GM18526 (cell line): ENCODE measurements around the gene MST1.

Experiments
- POLR2A ChIP-seq: IDR thresholded peaks from 3 replicates; pipeline ENCODE4 v1.6.1; 2011; ENCODE audit not compliant: insufficient read length; ENCODE audit errors: extremely low read depth

Gene MST1

DNA sequence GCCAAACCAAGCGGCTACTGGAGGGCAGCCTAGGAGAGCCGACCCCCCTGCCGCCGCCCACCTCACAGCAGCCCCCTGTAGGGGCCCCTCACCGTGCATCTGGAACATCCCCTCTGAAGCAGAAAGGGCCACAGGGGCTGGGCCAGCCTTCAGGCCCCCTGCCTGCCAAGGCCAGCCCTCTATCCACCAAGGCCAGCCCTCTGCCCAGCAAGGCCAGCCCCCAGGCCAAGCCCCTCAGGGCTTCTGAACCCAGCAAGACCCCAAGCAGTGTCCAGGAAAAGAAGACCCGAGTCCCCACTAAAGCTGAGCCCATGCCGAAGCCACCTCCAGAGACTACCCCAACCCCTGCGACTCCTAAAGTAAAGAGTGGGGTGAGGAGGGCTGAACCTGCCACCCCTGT lies 38.6 kb downstream of the MST1 start:
- no peak for TF ChIP-seq POLR2A

DNA sequence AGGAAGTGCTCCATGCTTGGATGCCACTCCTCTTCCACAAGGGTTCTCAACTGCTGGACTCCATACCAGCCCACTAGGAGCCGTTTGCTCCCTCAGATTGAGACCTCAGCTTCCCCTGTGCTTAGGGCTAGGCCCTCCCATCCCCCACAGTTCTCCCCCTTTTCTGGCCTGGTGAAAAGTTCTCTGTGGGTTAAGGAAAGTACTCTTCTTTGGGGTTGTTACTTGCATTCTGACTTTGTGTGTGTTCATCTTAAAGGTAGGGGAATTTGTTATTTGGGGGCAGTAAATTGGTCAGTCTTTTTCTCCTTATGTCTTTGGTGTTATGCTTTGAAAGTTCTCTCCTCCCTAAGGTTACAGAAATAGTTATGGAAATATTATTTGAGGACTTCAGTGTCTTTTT lies 39.1 kb downstream of the MST1 start:
- TF ChIP-seq POLR2A: no peak

DNA sequence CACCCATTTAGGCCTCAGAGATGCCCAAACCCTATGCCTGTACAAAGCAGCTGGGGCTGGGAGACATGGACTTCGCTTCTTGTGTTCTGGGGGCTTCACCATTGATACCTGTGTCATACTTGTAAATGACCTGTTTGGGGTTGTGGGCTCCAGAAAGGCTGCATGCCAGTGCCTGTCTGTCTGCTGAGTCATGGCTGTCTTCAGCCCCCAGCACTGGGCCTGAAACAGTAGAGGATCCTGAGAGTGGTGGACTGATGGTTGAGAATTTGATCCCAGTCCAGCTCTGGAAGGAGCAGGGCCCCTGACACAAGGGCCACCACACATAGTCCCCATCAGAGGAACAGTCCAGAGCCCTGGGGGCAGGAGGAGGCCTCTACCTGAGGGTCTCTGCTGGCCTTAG lies 39.7 kb downstream of the MST1 start:
- TF ChIP-seq POLR2A: no peak

DNA sequence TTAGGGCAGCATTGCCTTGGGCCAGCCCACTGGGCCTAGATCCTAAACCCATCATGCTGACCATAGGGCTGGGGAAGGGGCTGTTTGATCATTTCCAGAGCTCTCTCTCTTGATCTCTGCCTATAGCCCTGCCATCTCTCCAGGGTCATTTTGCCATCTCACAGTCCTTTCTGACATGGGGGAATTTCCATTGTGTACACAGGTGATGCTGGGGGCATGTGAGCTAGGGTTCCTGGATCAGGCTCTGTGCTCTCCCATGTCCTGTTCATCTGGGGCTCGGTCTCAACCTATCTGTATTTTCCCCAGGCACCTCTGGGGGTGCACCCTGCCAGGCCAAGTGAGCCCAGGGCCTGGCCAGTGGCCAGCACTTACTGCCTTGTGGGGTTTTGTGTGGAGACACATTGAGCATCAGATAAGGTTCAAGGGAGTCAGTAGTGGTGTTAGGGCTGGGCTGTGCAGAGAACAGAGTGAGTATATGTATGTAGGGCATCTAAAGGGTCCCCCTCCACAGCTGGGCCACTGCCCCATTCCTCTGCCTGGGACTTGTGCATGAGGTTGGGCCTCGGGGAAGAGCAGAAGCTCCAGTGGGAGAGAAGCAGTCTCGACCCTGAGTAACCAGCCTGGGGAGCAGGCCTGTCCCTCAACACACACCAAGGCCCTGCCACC lies 40.8 kb downstream of the MST1 start:
- TF ChIP-seq POLR2A: no peak

DNA sequence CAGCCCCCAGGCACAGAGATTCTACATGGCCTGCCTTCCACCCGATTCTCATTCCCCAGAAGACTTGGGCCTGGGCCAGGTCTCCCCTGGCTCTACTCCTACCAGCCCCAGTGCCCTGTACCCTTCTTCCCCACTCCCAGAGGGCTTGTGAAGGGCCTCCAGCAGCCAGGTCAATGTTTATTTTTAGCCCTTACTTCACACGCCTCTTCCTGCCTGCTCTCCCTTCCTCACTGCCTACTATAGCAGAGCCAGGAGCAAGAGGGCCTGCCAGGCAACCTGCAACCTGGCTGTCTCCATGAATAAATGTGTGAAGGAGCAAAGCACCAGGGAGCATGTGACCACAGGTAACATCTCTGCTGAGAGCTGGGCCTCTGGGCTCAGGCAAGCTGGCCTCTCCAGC lies 41.5 kb downstream of the MST1 start:
- no peak for TF ChIP-seq POLR2A

DNA sequence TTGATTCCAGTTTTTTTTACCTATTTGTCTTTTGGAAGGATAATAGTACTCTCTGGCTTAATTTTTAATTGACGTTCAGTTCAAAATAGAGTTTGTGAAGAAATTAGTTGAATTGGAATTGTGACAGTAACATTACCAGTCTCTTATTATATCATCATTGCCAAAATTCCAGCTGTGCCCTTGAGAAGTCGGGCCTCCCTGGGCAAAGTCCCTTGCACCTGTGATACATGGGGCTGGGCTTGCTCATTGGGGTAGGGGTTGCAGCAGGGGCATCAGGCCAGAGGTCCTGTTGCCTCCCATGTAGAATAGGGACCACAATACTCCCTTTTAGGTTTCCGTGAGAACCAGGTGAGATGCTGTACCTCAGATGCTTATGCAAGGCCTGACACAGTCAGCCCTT lies 43.0 kb downstream of the MST1 start:
- TF ChIP-seq POLR2A: no peak

DNA sequence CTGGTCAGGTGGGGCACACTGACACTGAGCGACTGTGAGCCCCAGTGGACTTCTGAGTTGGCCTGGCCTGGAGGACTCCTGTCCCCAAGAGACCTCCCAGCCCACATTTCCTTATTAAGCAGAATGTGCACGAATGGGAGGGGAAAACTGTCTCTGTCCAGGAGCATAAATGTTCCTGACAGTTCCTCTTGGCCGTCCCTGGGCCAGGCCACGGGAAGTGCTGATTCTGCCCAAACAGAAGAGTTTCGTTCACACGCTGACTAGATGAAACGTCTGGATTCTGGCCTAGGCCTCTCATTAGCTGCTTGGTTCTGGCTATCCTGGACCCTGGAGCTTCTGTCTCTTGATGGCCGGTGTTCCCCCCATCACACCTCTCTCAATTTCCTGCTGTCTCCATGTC lies 44.6 kb downstream of the MST1 start:
- no peak for TF ChIP-seq POLR2A

DNA sequence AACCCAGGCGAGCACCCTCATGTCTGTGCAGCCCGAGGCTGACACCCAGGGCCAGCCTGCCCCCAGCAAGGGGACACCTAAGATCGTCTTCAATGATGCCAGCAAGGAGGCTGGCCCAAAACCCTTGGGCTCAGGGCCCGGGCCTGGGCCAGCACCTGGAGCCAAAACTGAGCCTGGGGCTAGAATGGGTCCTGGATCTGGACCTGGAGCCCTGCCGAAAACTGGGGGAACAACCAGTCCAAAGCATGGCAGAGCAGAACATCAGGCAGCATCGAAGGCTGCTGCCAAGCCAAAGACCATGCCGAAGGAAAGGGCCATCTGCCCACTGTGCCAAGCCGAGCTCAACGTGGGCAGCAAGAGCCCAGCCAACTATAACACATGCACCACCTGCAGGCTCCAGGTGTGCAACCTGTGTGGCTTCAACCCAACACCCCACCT lies 46.5 kb downstream of the MST1 start:
- no peak for TF ChIP-seq POLR2A

DNA sequence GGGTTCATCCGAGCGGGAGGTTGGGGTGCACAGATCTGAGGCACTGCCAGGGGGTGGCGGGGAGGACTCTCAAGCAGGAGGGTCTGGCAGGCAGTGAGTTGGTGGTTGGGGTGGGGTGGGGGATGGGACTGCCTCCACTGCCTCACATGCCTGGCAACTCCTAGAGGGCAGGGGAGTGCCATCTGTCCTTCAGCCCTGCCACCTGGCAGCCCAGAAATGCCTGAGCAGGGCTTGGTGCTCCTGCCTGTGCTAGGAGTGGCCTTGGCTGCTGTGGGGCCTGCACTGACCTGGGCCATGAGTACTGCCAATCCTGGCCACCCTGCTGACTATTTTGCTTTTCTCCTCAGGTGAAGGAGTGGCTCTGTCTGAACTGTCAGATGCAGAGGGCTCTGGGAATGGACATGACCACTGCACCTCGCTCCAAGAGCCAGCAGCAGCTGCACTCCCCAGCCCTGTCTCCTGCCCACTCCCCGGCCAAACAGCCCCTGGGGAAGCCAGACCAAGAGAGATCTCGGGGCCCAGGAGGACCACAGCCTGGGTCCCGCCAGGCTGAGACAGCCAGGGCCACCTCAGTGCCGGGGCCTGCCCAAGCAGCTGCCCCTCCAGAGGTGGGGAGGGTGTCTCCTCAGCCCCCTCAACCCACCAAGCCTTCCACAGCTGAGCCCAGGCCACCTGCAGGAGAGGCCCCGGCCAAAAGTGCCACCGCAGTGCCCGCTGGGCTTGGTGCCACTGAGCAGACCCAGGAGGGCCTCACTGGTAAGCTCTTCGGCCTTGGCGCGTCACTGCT lies 47.2 kb downstream of the MST1 start:
- TF ChIP-seq POLR2A: no peak

DNA sequence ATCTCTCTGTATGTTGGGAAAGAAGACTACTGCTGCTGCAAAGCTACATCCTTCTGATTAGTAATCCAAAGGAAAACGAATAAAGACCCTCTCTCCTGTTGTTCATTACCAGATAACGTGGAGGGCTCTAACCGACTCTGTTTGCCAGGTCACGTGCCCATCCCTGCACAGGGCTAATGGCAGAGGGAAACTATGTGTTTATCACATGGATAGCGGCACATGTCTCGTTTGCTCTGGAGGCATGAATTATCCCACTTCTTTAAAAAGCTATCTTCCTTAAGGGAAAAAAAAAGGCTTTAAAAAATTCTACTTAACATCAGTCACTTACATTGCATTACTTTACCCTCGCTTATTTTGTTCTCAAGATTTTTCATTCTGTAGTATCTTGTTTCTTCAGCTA lies 48.0 kb downstream of the MST1 start:
- TF ChIP-seq POLR2A: no peak

DNA sequence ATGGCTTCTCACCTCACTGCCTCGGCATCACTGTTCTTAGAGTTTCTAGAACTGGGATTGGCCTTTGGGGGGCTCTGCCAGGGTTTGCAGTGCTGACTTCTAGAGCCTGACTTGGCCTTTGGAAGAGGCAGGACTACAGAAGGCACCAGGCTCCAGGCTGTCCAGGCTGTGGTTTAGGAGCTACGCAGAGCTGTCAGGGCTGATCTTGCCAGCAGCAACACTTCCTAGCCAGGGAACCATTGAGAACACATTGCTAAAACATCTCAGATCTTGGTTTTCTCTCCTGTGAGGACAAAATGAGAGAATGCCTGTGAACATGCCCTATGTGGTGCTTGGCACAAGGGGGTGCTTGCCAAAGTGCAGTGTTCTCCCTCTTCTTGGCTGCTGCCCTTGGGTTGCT lies 49.7 kb downstream of the MST1 start:
- no peak for TF ChIP-seq POLR2A

DNA sequence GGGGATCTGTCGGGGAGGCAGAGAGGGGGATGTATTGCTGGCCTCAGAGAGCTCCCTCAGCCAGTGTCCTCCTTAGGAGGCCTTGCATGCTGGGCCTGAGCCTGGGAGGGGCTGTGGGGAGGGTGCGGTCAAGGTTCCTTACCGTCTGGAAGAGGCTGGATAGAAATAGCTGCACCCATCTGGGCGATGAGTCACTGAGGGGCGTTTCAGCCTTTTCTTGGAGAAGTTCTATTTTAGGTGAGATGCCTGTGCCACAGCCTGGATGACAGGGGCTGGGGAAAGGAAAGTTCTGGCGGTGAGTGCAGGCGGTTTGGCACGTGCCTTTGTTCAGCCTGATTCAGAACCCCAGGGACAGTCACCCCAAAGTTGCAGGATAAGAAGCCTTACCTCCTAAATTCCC lies 50.8 kb downstream of the MST1 start:
- TF ChIP-seq POLR2A: no peak

DNA sequence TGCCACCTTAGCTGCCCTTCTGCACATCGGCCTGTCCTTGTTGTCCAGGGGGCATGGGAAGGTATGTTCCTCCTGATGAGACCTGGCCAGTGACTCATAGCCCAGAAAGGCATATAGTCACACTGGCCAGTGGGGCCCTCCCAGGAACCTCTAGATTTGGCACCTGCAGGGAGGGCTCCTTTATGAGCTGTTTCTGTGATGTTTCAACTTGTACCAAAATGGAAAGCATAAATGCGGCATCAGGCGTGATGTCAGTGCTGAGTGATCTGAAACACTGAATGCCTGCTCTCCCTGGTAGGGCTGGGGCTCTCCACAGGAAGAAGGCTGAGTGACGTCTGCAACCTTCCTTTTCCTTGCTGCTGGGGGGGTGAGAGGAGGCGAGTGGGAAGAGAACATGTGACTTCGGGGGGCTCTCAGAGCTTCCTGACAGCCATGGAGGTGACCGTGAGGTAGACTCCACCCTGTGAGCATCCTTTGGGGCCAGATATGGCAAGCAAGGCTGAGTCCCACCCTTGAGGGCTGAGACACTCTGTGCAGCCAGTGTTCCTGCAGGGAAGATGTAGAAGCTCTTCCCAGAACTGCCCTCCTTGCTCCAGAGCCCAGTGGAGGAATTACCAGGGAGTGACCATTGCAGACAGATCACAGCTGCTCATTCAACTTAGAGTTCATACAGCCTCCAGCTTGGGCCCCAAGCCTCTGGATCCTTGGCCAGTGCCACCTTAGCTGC lies 52.2 kb downstream of the MST1 start:
- no peak for TF ChIP-seq POLR2A

DNA sequence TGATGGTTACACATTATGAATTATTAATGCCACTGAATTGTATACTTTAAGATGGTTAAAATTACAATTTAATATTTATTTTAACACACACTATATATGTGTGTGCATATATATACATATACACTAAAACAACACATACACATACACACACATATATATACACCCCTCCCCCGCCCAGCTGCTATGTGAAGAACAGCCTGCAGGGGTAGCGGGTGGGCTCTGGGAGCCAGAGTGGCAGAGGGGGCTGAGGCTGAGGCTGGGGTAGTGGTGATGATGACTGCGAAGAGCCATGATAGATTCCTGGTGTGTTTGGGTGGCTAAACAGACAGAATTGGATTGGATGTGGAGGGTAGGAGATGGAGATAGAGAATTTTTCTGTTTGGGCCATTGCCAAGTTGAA lies 54.5 kb downstream of the MST1 start:
- no peak for TF ChIP-seq POLR2A
